WERI-Rb-1 (cell line): ENCODE measurements around the gene DTYMK.
"Not testable (repeated sequence)": the region's sequence is repeated elsewhere in the genome, so short reads cannot be mapped to it uniquely, and the experiment has no call there.

Experiments
- DNase-seq: peaks from one replicate; pipeline ENCODE4 v3.0.0-alpha.2; 2020
- H3K27ac ChIP-seq: fragments of 250-450 bp; sonication (Bioruptor Pico); 2 replicates; pipeline ENCODE4 v1.5.1; 2020; ENCODE audit warnings: mild to moderate bottlenecking, moderate library complexity
- H3K27me3 ChIP-seq: fragments of 250-450 bp; sonication (Bioruptor Pico); 2 replicates; pipeline ENCODE4 v1.5.1; 2021; ENCODE audit warnings: mild to moderate bottlenecking, low read depth, moderate library complexity; ENCODE audit not compliant: insufficient read depth, severe bottlenecking
- H3K36me3 ChIP-seq: fragments of 250-450 bp; sonication (Bioruptor Pico); 2 replicates; pipeline ENCODE4 v1.5.1; 2020; ENCODE audit warnings: mild to moderate bottlenecking, moderate library complexity
- H3K4me3 ChIP-seq: 2 replicates; pipeline ENCODE4 v1.5.1; 2011; ENCODE audit warnings: low read depth, mild to moderate bottlenecking, control low read depth, low read length
- H3K9me3 ChIP-seq: fragments of 250-450 bp; sonication (Bioruptor Pico); 2 replicates; pipeline ENCODE4 v1.5.1; 2021; ENCODE audit warnings: mild to moderate bottlenecking, moderate library complexity; ENCODE audit not compliant: severe bottlenecking
- CTCF ChIP-seq: IDR thresholded peaks from 2 replicates; pipeline ENCODE4 v1.5.1; 2011; ENCODE audit warnings: low read depth, mild to moderate bottlenecking, control low read depth, inconsistent platforms, low read length

DTYMK gene

GRCh38 chr2:241670333-241671110 lies 16.1 kb downstream of the DTYMK start:
- no peak for DNase-seq
- Histone ChIP-seq H3K27me3 (no peaks in the 10 kb centered on the region), H3K9me3 (no peaks in the 10 kb centered on the region), H3K27ac (no peak overlapping the region), H3K4me3 (no peak overlapping the region), H3K36me3 (peaks cover 67% of the 10 kb centered on the region)
- TF ChIP-seq CTCF = no peak

GRCh38 chr2:241668839-241669238 lies 17.8 kb downstream of the DTYMK start:
- Histone ChIP-seq H3K4me3 (no peak overlapping the region), H3K9me3 (no peaks in the 10 kb centered on the region), H3K36me3 (peaks cover 53% of the 10 kb centered on the region), H3K27me3 (no peaks in the 10 kb centered on the region), H3K27ac (no peak overlapping the region)
- no peak for TF ChIP-seq CTCF
- DNase-seq = no peak

- Histone ChIP-seq H3K36me3 (peaks cover 53% of the 10 kb centered on the region), H3K27me3 (no peaks in the 10 kb centered on the region), H3K27ac (no peak overlapping the region), H3K9me3 (no peaks in the 10 kb centered on the region), H3K4me3 (no peak overlapping the region)
- DNase-seq = no peak
- no peak for TF ChIP-seq CTCF
Measured at GRCh38 chr2:241668354-241668753, 18.3 kb downstream of the DTYMK start.

- H3K27ac ChIP-seq = no peak overlapping the region
- H3K27me3 ChIP-seq = no peaks in the 10 kb centered on the region
- H3K4me3 ChIP-seq = no peak overlapping the region
- H3K9me3 ChIP-seq = no peaks in the 10 kb centered on the region
- DNase-seq = peak; percentile 60
- peaks cover 46% of the 10 kb centered on the region for H3K36me3 ChIP-seq
- TF ChIP-seq CTCF = no peak
Measured at GRCh38 chr2:241666627-241667400, 19.8 kb downstream of the DTYMK start.

- Histone ChIP-seq H3K36me3 (peaks cover 45% of the 10 kb centered on the region), H3K4me3 (no peak overlapping the region), H3K27me3 (no peaks in the 10 kb centered on the region), H3K27ac (no peak overlapping the region), H3K9me3 (no peaks in the 10 kb centered on the region)
- no peak for TF ChIP-seq CTCF
- DNase-seq = no peak
Measured at GRCh38 chr2:241665731-241666440, 20.7 kb downstream of the DTYMK start.

- H3K4me3 ChIP-seq, H3K27ac ChIP-seq, H3K27me3 ChIP-seq, H3K9me3 ChIP-seq, DNase-seq: not testable (repeated sequence)
- peaks cover 44% of the 10 kb centered on the region for H3K36me3 ChIP-seq
Measured at GRCh38 chr2:241662731-241663130, 23.9 kb downstream of the DTYMK start.
